ENCODE data around the gene METAP1D.

- no peak for TF ChIP-seq CTCF (IDR thresholded peaks at IDR 0.05)
- TF ChIP-seq POLR2A (IDR thresholded peaks at IDR 0.05), result no peak
Measured at GRCh38 chr2:172093416-172094293, 93.9 kb downstream of the METAP1D start.
